HG03175 (cell line): Measurements from ENCODE around the gene ATP5F1D.
"Not testable (repeated sequence)": the region's sequence is repeated elsewhere in the genome, so short reads cannot be mapped to it uniquely, and the experiment has no call there.

Experiments
- ATAC-seq: cut with Tn5 transposase; IDR thresholded peaks from one replicate; pipeline ENCODE4 v1.9.1; 2021; ENCODE audit warnings: mild to moderate bottlenecking, moderate library complexity; ENCODE audit not compliant: unreplicated experiment

The ATP5F1D gene

GRCh38 chr19:1245494-1246264 is 4.1 kb downstream of the ATP5F1D start:
- no peak for ATAC-seq

- ATAC-seq = not testable (repeated sequence)
Observed at GRCh38 chr19:1246265-1247087, 4.9 kb downstream of the ATP5F1D start.

GRCh38 chr19:1247748-1248138 is 6.2 kb downstream of the ATP5F1D start:
- no peak for ATAC-seq

- peak; percentile 11 for ATAC-seq
Observed at GRCh38 chr19:1248139-1248785, 6.7 kb downstream of the ATP5F1D start, which contains the start of gene MIDN. TSS of gene MIDN (plus strand) at chr19:1248583. CDS start at chr19:1250297, 1,714 bp downstream.

GRCh38 chr19:1248786-1249297 is 7.3 kb downstream of the ATP5F1D start:
- peak; percentile 24 for ATAC-seq

- peak; percentile 50 for ATAC-seq
Observed at GRCh38 chr19:1249298-1249989, 7.9 kb downstream of the ATP5F1D start.

GRCh38 chr19:1249990-1250436 is 8.5 kb downstream of the ATP5F1D start:
- ATAC-seq = no peak

GRCh38 chr19:1250437-1251260 is 9.1 kb downstream of the ATP5F1D start:
- ATAC-seq = no peak

GRCh38 chr19:1251330-1252220 is 10.0 kb downstream of the ATP5F1D start:
- ATAC-seq = no peak

GRCh38 chr19:1252221-1252820 is 10.8 kb downstream of the ATP5F1D start:
- ATAC-seq = no peak

GRCh38 chr19:1252821-1253513 is 11.4 kb downstream of the ATP5F1D start:
- no peak for ATAC-seq

GRCh38 chr19:1253514-1254080 is 12.0 kb downstream of the ATP5F1D start:
- ATAC-seq = no peak

GRCh38 chr19:1254081-1254527 is 12.6 kb downstream of the ATP5F1D start:
- ATAC-seq = no peak

GRCh38 chr19:1254530-1255185 is 13.1 kb downstream of the ATP5F1D start:
- no peak for ATAC-seq

- no peak for ATAC-seq
Observed at GRCh38 chr19:1255186-1256161, 13.9 kb downstream of the ATP5F1D start.
